HCT116 (cell line): ENCODE measurements around the gene TCP1. TPM values are rescaled to one million over a fixed set of nuclear protein-coding genes. Genes with fewer than 3 reads are reported as not detected.

Experiments used
- ATAC-seq: fragments of 200-7000 bp; cut with Tn5 transposase; 2 replicates; pipeline ENCODE4 v1.9.1; 2020; ENCODE audit warnings: mild to moderate bottlenecking, moderate library complexity
- BruUV-seq: library from RNA; stranded (reverse); fragments of 400-500 nt; replicated peaks from 2 replicates; lab custom pipeline; 2021; lab: Mats Ljungman, UMichigan
- CTCF ChIA-PET: fragments of 300-600 bp; sonication (Branson Sonifier 250); formaldehyde crosslinking; loops from one replicate; lab custom pipeline; 2021; ENCODE audit warnings: antibody characterized with exemption; lab: Charles Lee
- POLR2A ChIA-PET: fragments of 300-600, 350-600 bp; sonication (Branson Sonifier 250); formaldehyde crosslinking; loops from one replicate; lab custom pipeline; 2021; ENCODE audit warnings: antibody characterized with exemption; lab: Charles Lee
- RAD21 ChIA-PET, 2 experiments: fragments of 300-600 bp; sonication (Branson Sonifier 250); formaldehyde crosslinking; loops; one replicate each; lab custom pipeline; 2023; ENCODE audit warnings: low total read pairs in 2 of 2; ENCODE audit not compliant: uncharacterized antibody in 2 of 2, unreplicated experiment in 2 of 2, low non-redundant PET in 1 of 2; lab: Charles Lee
- DNase-seq: peaks from one replicate; pipeline ENCODE4 v3.0.0-alpha.2; 2010; ENCODE audit warnings: low read depth, low spot score
- H2AFZ ChIP-seq: fragments of 200-600 bp; shearing (Covaris generic), sonication (generic); 2 replicates; pipeline ENCODE4 v1.6.1; 2017; ENCODE audit warnings: low read depth, mixed run types, mixed read lengths, antibody characterized with exemption, low read length; ENCODE audit not compliant: poor library complexity, severe bottlenecking
- H3K27ac ChIP-seq: 2 replicates; pipeline ENCODE4 v1.5.1; 2012; ENCODE audit warnings: low read depth, low read length
- H3K27me3 ChIP-seq: fragments of 200-600 bp; sonication (generic); 2 replicates; pipeline ENCODE4 v1.6.1; 2016; ENCODE audit warnings: mixed run types, low read length, mixed read lengths; ENCODE audit not compliant: insufficient read depth
- H3K36me3 ChIP-seq, 2 experiments: fragments of 200-500 bp in 1 of 2; fragments of 200-600 bp in 1 of 2; sonication (Bioruptor generic) in 1 of 2; sonication (generic) in 1 of 2; 2 replicates each; pipeline versions ENCODE4 v1.5.1 to v1.6.1; 2014 to 2016; ENCODE audit warnings: low read length in 2 of 2, inconsistent platforms in 1 of 2, mixed read lengths in 1 of 2, mixed run types in 1 of 2; ENCODE audit not compliant: insufficient read depth in 2 of 2, control insufficient read depth in 1 of 2
- H3K4me1 ChIP-seq, 2 experiments: fragments of 200-600 bp in 1 of 2; sonication (generic) in 1 of 2; 2 replicates each; pipeline versions ENCODE4 v1.5.1 to v1.6.1; 2012 to 2017; ENCODE audit warnings: low read length in 2 of 2, inconsistent platforms in 1 of 2, mild to moderate bottlenecking in 1 of 2, mixed read lengths in 1 of 2, mixed run types in 1 of 2, moderate library complexity in 1 of 2; ENCODE audit not compliant: insufficient read depth in 2 of 2, control insufficient read depth in 1 of 2
- H3K4me2 ChIP-seq: fragments of 200-600 bp; sonication (generic); 2 replicates; pipeline ENCODE4 v1.6.1; 2017; ENCODE audit warnings: mixed run types, low read length, mixed read lengths
- H3K4me3 ChIP-seq, 2 experiments: fragments of 200-600 bp in 1 of 2; sonication (generic) in 1 of 2; replicated peaks in 1 of 2; 2 replicates each; pipeline ENCODE4 v1.5.1; 2011 to 2016; ENCODE audit warnings: low read length in 2 of 2, control low read depth in 1 of 2, low read depth in 1 of 2, mild to moderate bottlenecking in 1 of 2, mixed read lengths in 1 of 2, mixed run types in 1 of 2
- H3K79me2 ChIP-seq: fragments of 200-600 bp; sonication (generic); 2 replicates; pipeline ENCODE4 v1.6.1; 2017; ENCODE audit warnings: mild to moderate bottlenecking, mixed run types, low read length, moderate library complexity, mixed read lengths; ENCODE audit not compliant: insufficient read depth
- H3K9ac ChIP-seq: fragments of 200-600 bp; sonication (generic); 2 replicates; pipeline ENCODE4 v1.6.1; 2016; ENCODE audit warnings: low read length, mixed read lengths
- H3K9me2 ChIP-seq: fragments of 200-600 bp; sonication (generic), shearing (Covaris generic); 2 replicates; pipeline ENCODE4 v1.6.1; 2017; ENCODE audit warnings: mixed run types, mild to moderate bottlenecking, moderate library complexity; ENCODE audit not compliant: insufficient read depth
- H3K9me3 ChIP-seq, 2 experiments: fragments of 200-500 bp in 1 of 2; fragments of 200-600 bp in 1 of 2; sonication (Bioruptor generic) in 1 of 2; sonication (generic) in 1 of 2; 2 replicates each; pipeline ENCODE4 v1.6.1; 2014 to 2017; ENCODE audit warnings: low read length in 2 of 2, mixed read lengths in 2 of 2, inconsistent platforms in 1 of 2, low read depth in 1 of 2, mild to moderate bottlenecking in 1 of 2, mixed run types in 1 of 2, moderate library complexity in 1 of 2; ENCODE audit not compliant: control insufficient read depth in 1 of 2, insufficient read depth in 1 of 2
- H4K20me1 ChIP-seq: fragments of 200-600 bp; sonication (generic), shearing (Covaris generic); 2 replicates; pipeline ENCODE4 v1.6.1; 2017; ENCODE audit warnings: mixed run types, mild to moderate bottlenecking, moderate library complexity; ENCODE audit not compliant: insufficient read depth
- ATF3 ChIP-seq: IDR thresholded peaks from 2 replicates; pipeline ENCODE4 v1.6.1; 2012
- CEBPB ChIP-seq: IDR thresholded peaks from 2 replicates; pipeline ENCODE4 v1.6.1; 2012; ENCODE audit warnings: low read depth
- CTCF ChIP-seq, 3 experiments: fragments of 200-600 bp in 1 of 3; sonication (generic) in 1 of 3; IDR thresholded peaks in 2 of 3; conservative IDR thresholded peaks in 1 of 3; 2 replicates each; pipeline ENCODE4 v1.5.1; 2012 to 2017; ENCODE audit warnings: low read depth in 2 of 3, low read length in 2 of 3, antibody characterized with exemption in 1 of 3, borderline replicate concordance in 1 of 3, control low read depth in 1 of 3, mild to moderate bottlenecking in 1 of 3, mixed read lengths in 1 of 3, mixed run types in 1 of 3, moderate library complexity in 1 of 3; ENCODE audit not compliant: insufficient read depth in 1 of 3
- EGR1 ChIP-seq: IDR thresholded peaks from 2 replicates; pipeline ENCODE4 v1.6.1; 2012; ENCODE audit warnings: low read depth
- ELF1 ChIP-seq: IDR thresholded peaks from 2 replicates; pipeline ENCODE4 v1.6.1; 2012; ENCODE audit warnings: low read depth, borderline replicate concordance
- EZH2 ChIP-seq: fragments of 200-600 bp; sonication (generic); IDR thresholded peaks from 2 replicates; pipeline ENCODE4 v1.6.1; 2017; ENCODE audit warnings: antibody characterized with exemption, mixed run types
- EZH2phosphoT487 ChIP-seq: fragments of 200-600 bp; IDR thresholded peaks from 2 replicates; pipeline ENCODE4 v1.6.1; 2018; ENCODE audit warnings: antibody characterized with exemption, borderline replicate concordance
- JUND ChIP-seq: IDR thresholded peaks from 2 replicates; pipeline ENCODE4 v1.6.1; 2012
- MAX ChIP-seq: IDR thresholded peaks from 2 replicates; pipeline ENCODE4 v1.6.1; 2012
- POLR2A ChIP-seq: IDR thresholded peaks from 2 replicates; pipeline ENCODE4 v1.7.0; 2011; ENCODE audit warnings: borderline replicate concordance; ENCODE audit not compliant: insufficient read depth, insufficient read length; ENCODE audit errors: extremely low read depth
- POLR2AphosphoS5 ChIP-seq: IDR thresholded peaks from 2 replicates; pipeline ENCODE4 v1.6.1; 2011; ENCODE audit warnings: mild to moderate bottlenecking, low read depth, low read length, moderate library complexity
- RAD21 ChIP-seq: IDR thresholded peaks from 2 replicates; pipeline ENCODE4 v1.6.1; 2012; ENCODE audit warnings: low read depth, mild to moderate bottlenecking
- REST ChIP-seq: IDR thresholded peaks from 2 replicates; pipeline ENCODE4 v1.6.1; 2012; ENCODE audit warnings: low read depth
- SIN3A ChIP-seq: IDR thresholded peaks from 2 replicates; pipeline ENCODE4 v1.6.1; 2012; ENCODE audit warnings: low read depth
- SP1 ChIP-seq: IDR thresholded peaks from 2 replicates; pipeline ENCODE4 v1.6.1; 2012; ENCODE audit warnings: low read depth
- SRF ChIP-seq: IDR thresholded peaks from 2 replicates; pipeline ENCODE4 v1.6.1; 2012; ENCODE audit warnings: low read depth
- TCF7L2 ChIP-seq: IDR thresholded peaks from 2 replicates; pipeline ENCODE4 v1.7.0; 2011; ENCODE audit warnings: borderline replicate concordance, inconsistent platforms; ENCODE audit not compliant: insufficient read depth, insufficient read length; ENCODE audit errors: extremely low read depth
- ZNF274 ChIP-seq: fragments of 200-500 bp; sonication (Bioruptor generic); IDR thresholded peaks from 2 replicates; pipeline ENCODE4 v1.6.1; 2014; ENCODE audit warnings: mild to moderate bottlenecking, low read depth, low read length, inconsistent platforms
- intact Hi-C: fragments of 100-400 bp; cut with micrococcal nuclease; formaldehyde crosslinking; loops from 2 replicates; pipeline ENCODE4 v1.10.0; 2022
- total RNA-seq: library from RNA; stranded (reverse); gene quantifications from one replicate; pipeline ENCODE4 v1.2.1, GENCODE V29; 2021; ENCODE audit not compliant: unreplicated experiment
- TF ChIP-seq, protein P1 (sequence below): IDR thresholded peaks from 2 replicates; pipeline ENCODE4 v1.6.1; 2011; ENCODE audit warnings: mild to moderate bottlenecking, low read length, moderate library complexity; ENCODE audit not compliant: insufficient replicate concordance; ENCODE audit errors: extremely low read depth

Gene TCP1
- total RNA-seq, 1 experiment from 2014 or later: 447 TPM

- ChIA-PET CTCF (no interaction called here), POLR2A (interaction anchor here (1.0 to 2.1 kb wide), 3 partner anchors 9 to 34 kb away, joined by 3 to 11 read pairs (median 7); partner anchors contain the start of genes MRPL18, TCP1 and WTAP), RAD21 (no interaction called here)
- peak overlapping the region; percentile 34 to 69 for H3K4me3 ChIP-seq
- DNase-seq (no peak), ATAC-seq (no peak)
- peak overlapping the region; percentile 96 for H3K27ac ChIP-seq
- H2AFZ ChIP-seq: no peak overlapping the region
- intact Hi-C loops: no loop called here
- TSS peak; percentile 86 for BruUV-seq
- H3K4me1 ChIP-seq: peaks cover 4 to 47% of the 10 kb centered on the region in 2 experiments; a peak in 3 of 4 replicates
- no peak for TF ChIP-seq CEBPB
- TF ChIP-seq SRF: no peak
- no peak for TF ChIP-seq TCF7L2
- no peak for TF ChIP-seq POLR2A
- TF ChIP-seq, protein P1, sequence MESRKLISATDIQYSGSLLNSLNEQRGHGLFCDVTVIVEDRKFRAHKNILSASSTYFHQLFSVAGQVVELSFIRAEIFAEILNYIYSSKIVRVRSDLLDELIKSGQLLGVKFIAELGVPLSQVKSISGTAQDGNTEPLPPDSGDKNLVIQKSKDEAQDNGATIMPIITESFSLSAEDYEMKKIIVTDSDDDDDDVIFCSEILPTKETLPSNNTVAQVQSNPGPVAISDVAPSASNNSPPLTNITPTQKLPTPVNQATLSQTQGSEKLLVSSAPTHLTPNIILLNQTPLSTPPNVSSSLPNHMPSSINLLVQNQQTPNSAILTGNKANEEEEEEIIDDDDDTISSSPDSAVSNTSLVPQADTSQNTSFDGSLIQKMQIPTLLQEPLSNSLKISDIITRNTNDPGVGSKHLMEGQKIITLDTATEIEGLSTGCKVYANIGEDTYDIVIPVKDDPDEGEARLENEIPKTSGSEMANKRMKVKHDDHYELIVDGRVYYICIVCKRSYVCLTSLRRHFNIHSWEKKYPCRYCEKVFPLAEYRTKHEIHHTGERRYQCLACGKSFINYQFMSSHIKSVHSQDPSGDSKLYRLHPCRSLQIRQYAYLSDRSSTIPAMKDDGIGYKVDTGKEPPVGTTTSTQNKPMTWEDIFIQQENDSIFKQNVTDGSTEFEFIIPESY: no peak
- no peak for TF ChIP-seq ATF3
- no peak for TF ChIP-seq JUND
- no peak for TF ChIP-seq REST
- TF ChIP-seq POLR2AphosphoS5: no peak
- TF ChIP-seq ZNF274: no peak
- TF ChIP-seq MAX: no peak
- no peak; the same call in 1 of the 2 replicates for TF ChIP-seq SP1
- TF ChIP-seq CTCF (IDR thresholded peaks at IDR 0.05 in 2 of 3, conservative IDR thresholded peaks at IDR 0.05 in 1 of 3; ENCODE audit: borderline replicate concordance in 1 of 3, insufficient read depth in 1 of 3, low read depth in 2 of 3, low read length in 2 of 3): no peak
- no peak for TF ChIP-seq SIN3A
- TF ChIP-seq EGR1: no peak
- TF ChIP-seq RAD21: no peak
- no peak for TF ChIP-seq EZH2phosphoT487
- no peak for TF ChIP-seq ELF1
- TF ChIP-seq EZH2: no peak
- H3K9ac ChIP-seq: peak overlapping the region; percentile 79
- peak overlapping the region; percentile 96 for H3K4me2 ChIP-seq
- H3K79me2 ChIP-seq: peaks cover 12% of the 10 kb centered on the region
- no peaks in the 10 kb centered on the region for H3K9me3 ChIP-seq
- peaks cover 2 to 12% of the 10 kb centered on the region in 2 experiments; a peak in 2 of 4 replicates for H3K36me3 ChIP-seq
- no peaks in the 10 kb centered on the region for H4K20me1 ChIP-seq
- no peaks in the 10 kb centered on the region for H3K9me2 ChIP-seq
- no peaks in the 10 kb centered on the region for H3K27me3 ChIP-seq
These were observed 28.1 kb downstream of the TCP1 start for GRCh38 chr6:159761129-159761872.
